Measurements from ENCODE around the gene TMPRSS4. TPM values are rescaled to one million over a fixed set of nuclear protein-coding genes. Genes with fewer than 3 reads are reported as not detected.

Gene TMPRSS4
- total RNA-seq, 4 donors from 2014 or later, result 142 to 197 (median 161) TPM

DNA sequence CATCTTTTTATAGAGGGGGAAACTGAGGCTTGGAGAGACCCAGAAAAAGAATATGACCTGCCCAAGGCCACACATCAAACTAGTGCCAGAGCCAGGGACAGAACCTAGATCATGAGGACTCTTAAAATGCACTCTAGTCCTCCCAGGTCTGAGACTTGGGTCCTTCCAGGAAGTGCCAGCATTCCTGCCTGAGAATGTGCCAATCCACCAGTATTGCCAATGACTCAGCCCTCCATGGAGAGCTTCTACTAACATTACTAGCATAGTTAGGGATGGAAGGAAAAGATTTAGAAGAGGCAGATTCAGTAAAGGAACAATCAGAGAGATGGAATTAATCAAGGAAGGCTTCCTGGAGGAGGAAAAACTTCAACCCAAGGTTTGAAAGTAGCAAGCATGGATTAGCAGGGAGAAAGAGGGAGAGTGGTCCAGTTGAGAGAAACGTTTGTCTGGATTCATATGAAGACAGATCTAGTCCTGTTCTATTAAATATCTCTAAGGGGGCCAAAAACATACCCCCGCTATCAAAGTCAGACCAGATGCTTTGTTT is 30.0 kb downstream of the TMPRSS4 start:
- 78 to 87% methylated on average over 2 of the region's 2 CpGs for WGBS, 2 donors
- intact Hi-C loops (cut with DNase I), result no loop called here
- Histone ChIP-seq H3K27ac (no peak overlapping the region), H3K4me1 (peaks cover 0 to 11% (median 5%) of the 10 kb centered on the region in 3 donors), H3K9me3 (no peaks in the 10 kb centered on the region), H3K27me3 (no peaks in the 10 kb centered on the region), H3K4me3 (no peak overlapping the region), H3K36me3 (peaks cover 0 to 89% (median 11%) of the 10 kb centered on the region in 3 donors)
- TF ChIP-seq POLR2A (IDR thresholded peaks at IDR 0.05), result no peak
- TF ChIP-seq, protein P1, sequence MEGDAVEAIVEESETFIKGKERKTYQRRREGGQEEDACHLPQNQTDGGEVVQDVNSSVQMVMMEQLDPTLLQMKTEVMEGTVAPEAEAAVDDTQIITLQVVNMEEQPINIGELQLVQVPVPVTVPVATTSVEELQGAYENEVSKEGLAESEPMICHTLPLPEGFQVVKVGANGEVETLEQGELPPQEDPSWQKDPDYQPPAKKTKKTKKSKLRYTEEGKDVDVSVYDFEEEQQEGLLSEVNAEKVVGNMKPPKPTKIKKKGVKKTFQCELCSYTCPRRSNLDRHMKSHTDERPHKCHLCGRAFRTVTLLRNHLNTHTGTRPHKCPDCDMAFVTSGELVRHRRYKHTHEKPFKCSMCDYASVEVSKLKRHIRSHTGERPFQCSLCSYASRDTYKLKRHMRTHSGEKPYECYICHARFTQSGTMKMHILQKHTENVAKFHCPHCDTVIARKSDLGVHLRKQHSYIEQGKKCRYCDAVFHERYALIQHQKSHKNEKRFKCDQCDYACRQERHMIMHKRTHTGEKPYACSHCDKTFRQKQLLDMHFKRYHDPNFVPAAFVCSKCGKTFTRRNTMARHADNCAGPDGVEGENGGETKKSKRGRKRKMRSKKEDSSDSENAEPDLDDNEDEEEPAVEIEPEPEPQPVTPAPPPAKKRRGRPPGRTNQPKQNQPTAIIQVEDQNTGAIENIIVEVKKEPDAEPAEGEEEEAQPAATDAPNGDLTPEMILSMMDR (IDR thresholded peaks at IDR 0.05), result no peak
- DNase-seq, result no peak

DNA sequence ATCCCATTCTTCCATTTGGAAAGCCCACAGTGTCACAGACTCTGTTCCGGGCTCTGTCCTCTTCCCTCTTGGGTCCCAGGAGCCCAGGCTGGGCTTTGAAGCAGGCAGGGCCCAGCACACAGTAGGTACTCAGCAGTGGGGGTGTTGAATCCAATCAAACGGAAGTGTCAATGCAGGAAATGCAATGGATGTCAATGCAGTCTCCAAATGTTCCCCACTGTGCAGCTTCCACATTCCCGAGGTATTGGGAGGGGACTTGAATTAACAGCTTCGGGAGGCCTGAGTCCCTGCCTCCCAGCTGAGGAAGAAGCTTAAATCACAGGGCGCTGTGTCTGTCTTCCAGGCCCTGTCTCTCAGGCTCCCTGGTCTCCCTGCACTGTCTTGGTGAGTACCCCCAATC is 31.6 kb downstream of the TMPRSS4 start:
- no peak for DNase-seq
- no peaks in the 10 kb centered on the region for H3K9me3 ChIP-seq
- WGBS, 2 donors, result 74 to 83% methylated on average over 2 to 4 of the region's 5 CpGs
- intact Hi-C loops (cut with DNase I), result no loop called here
- H3K27me3 ChIP-seq, result no peaks in the 10 kb centered on the region
- H3K4me3 ChIP-seq, result no peak overlapping the region
- no peak overlapping the region for H3K27ac ChIP-seq
- peaks cover 0 to 11% (median 5%) of the 10 kb centered on the region in 3 donors for H3K4me1 ChIP-seq
- peaks cover 0 to 90% (median 11%) of the 10 kb centered on the region in 3 donors for H3K36me3 ChIP-seq
- TF ChIP-seq, protein P1 (IDR thresholded peaks at IDR 0.05), result no peak
- TF ChIP-seq POLR2A (IDR thresholded peaks at IDR 0.05), result no peak

GRCh38 chr11:118109231-118109630 is 32.4 kb downstream of the TMPRSS4 start:
- Histone ChIP-seq H3K27me3 (no peaks in the 10 kb centered on the region), H3K9me3 (no peaks in the 10 kb centered on the region), H3K4me1 (peaks cover 0 to 13% (median 5%) of the 10 kb centered on the region in 3 donors), H3K36me3 (peaks cover 0 to 89% (median 11%) of the 10 kb centered on the region in 3 donors), H3K4me3 (no peak overlapping the region), H3K27ac (no peak overlapping the region)
- WGBS, 2 donors, result 54 to 59% methylated on average over 2 of the region's 2 CpGs
- intact Hi-C loops (cut with DNase I), result no loop called here
- no peak for DNase-seq
- TF ChIP-seq POLR2A (IDR thresholded peaks at IDR 0.05), result no peak
- TF ChIP-seq, protein P1 (IDR thresholded peaks at IDR 0.05), result no peak

GRCh38 chr11:118111019-118111743 is 34.3 kb downstream of the TMPRSS4 start:
- intact Hi-C loops (cut with DNase I), result no loop called here
- H3K27me3 ChIP-seq, result no peaks in the 10 kb centered on the region
- H3K27ac ChIP-seq, result peak overlapping the region; percentile 5 to 71 (median 58)
- DNase-seq, result no peak
- H3K36me3 ChIP-seq, result peaks cover 0 to 89% (median 6%) of the 10 kb centered on the region in 3 donors
- no peaks in the 10 kb centered on the region for H3K9me3 ChIP-seq
- 55 to 56% methylated on average over 7 to 8 of the region's 8 CpGs for WGBS, 2 donors
- H3K4me3 ChIP-seq, result no peak overlapping the region
- H3K4me1 ChIP-seq, result peaks cover 0 to 17% (median 5%) of the 10 kb centered on the region in 3 donors
- TF ChIP-seq, protein P1 (IDR thresholded peaks at IDR 0.05), result no peak
- TF ChIP-seq POLR2A (IDR thresholded peaks at IDR 0.05), result no peak

DNA sequence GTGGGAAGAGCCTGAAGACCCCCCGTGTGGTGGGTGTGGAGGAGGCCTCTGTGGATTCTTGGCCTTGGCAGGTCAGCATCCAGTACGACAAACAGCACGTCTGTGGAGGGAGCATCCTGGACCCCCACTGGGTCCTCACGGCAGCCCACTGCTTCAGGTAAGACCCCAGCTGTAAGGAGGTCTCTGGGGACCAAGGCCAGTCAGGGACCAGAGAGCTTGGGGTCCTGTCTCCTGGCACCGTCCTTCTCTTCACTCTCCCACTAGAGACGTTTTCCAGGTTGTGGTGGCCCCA is 34.8 kb downstream of the TMPRSS4 start:
- Histone ChIP-seq H3K4me3 (no peak overlapping the region), H3K27me3 (no peaks in the 10 kb centered on the region), H3K27ac (peak overlapping the region in 3 of 4 donors; percentile 51 to 71 (median 64)), H3K4me1 (peaks cover 0 to 17% (median 5%) of the 10 kb centered on the region in 3 donors), H3K36me3 (peaks cover 0 to 89% (median 6%) of the 10 kb centered on the region in 3 donors), H3K9me3 (no peaks in the 10 kb centered on the region)
- WGBS, 2 donors, result 81 to 91% methylated on average over 3 to 4 of the region's 6 CpGs
- TF ChIP-seq, protein P1 (IDR thresholded peaks at IDR 0.05), result no peak
- TF ChIP-seq POLR2A (IDR thresholded peaks at IDR 0.05), result no peak
- intact Hi-C loops (cut with DNase I), result no loop called here
- no peak for DNase-seq

Measured in esophagus squamous epithelium (tissue), 5 donors.